ENCODE results near the gene KRT4.

KRT4 gene

GRCh38 chr12:52788876-52789636, 24.9 kb downstream of the KRT4 start:
- H3K4me1 ChIP-seq: no peaks in the 10 kb centered on the region
- H3K4me2 ChIP-seq (ENCODE audit: low read length): no peak overlapping the region
- no peak for TF ChIP-seq CTCF (IDR thresholded peaks at IDR 0.05)
- H3K27ac ChIP-seq: no peak overlapping the region
- no peak overlapping the region for H3K9ac ChIP-seq
- no peaks in the 10 kb centered on the region for H3K27me3 ChIP-seq (ENCODE audit: control insufficient read depth, insufficient read depth, low read length)
- H3K4me3 ChIP-seq (ENCODE audit: low read depth, low read length): no peak overlapping the region
- no peak overlapping the region for H2AFZ ChIP-seq
- no peaks in the 10 kb centered on the region for H3K9me3 ChIP-seq (ENCODE audit: control insufficient read depth, low read length)
- H3K36me3 ChIP-seq (ENCODE audit: control insufficient read depth, insufficient read depth, low read length): no peaks in the 10 kb centered on the region
- no peaks in the 10 kb centered on the region for H3K79me2 ChIP-seq

GRCh38 chr12:52788192-52788875, 25.6 kb downstream of the KRT4 start:
- no peaks in the 10 kb centered on the region for H3K27me3 ChIP-seq (ENCODE audit: control insufficient read depth, insufficient read depth, low read length)
- no peaks in the 10 kb centered on the region for H3K79me2 ChIP-seq
- H2AFZ ChIP-seq: no peak overlapping the region
- TF ChIP-seq CTCF (IDR thresholded peaks at IDR 0.05): no peak
- no peak overlapping the region for H3K4me2 ChIP-seq (ENCODE audit: low read length)
- no peak overlapping the region for H3K27ac ChIP-seq
- no peak overlapping the region for H3K9ac ChIP-seq
- H3K9me3 ChIP-seq (ENCODE audit: control insufficient read depth, low read length): no peaks in the 10 kb centered on the region
- H3K4me1 ChIP-seq: no peaks in the 10 kb centered on the region
- no peaks in the 10 kb centered on the region for H3K36me3 ChIP-seq (ENCODE audit: control insufficient read depth, insufficient read depth, low read length)
- no peak overlapping the region for H3K4me3 ChIP-seq (ENCODE audit: low read depth, low read length)

- Histone ChIP-seq H3K36me3 (ENCODE audit: control insufficient read depth, insufficient read depth, low read length) (no peaks in the 10 kb centered on the region), H3K9me3 (ENCODE audit: control insufficient read depth, low read length) (no peaks in the 10 kb centered on the region), H3K4me3 (ENCODE audit: low read depth, low read length) (no peak overlapping the region), H3K9ac (no peak overlapping the region), H3K4me2 (ENCODE audit: low read length) (no peak overlapping the region), H2AFZ (no peak overlapping the region), H3K27me3 (ENCODE audit: control insufficient read depth, insufficient read depth, low read length) (no peaks in the 10 kb centered on the region), H3K4me1 (no peaks in the 10 kb centered on the region), H3K79me2 (no peaks in the 10 kb centered on the region), H3K27ac (no peak overlapping the region)
- no peak for TF ChIP-seq CTCF (IDR thresholded peaks at IDR 0.05)
These were observed 26.4 kb downstream of the KRT4 start for GRCh38 chr12:52787324-52788191.

- H3K79me2 ChIP-seq: no peaks in the 10 kb centered on the region
- H3K36me3 ChIP-seq (ENCODE audit: control insufficient read depth, insufficient read depth, low read length): no peaks in the 10 kb centered on the region
- no peak overlapping the region for H3K27ac ChIP-seq
- no peak for TF ChIP-seq CTCF (IDR thresholded peaks at IDR 0.05)
- H3K9ac ChIP-seq: no peak overlapping the region
- H3K9me3 ChIP-seq (ENCODE audit: control insufficient read depth, low read length): no peaks in the 10 kb centered on the region
- H3K4me1 ChIP-seq: no peaks in the 10 kb centered on the region
- H3K4me3 ChIP-seq (ENCODE audit: low read depth, low read length): no peak overlapping the region
- H2AFZ ChIP-seq: no peak overlapping the region
- no peak overlapping the region for H3K4me2 ChIP-seq (ENCODE audit: low read length)
- no peaks in the 10 kb centered on the region for H3K27me3 ChIP-seq (ENCODE audit: control insufficient read depth, insufficient read depth, low read length)
These were observed 29.0 kb downstream of the KRT4 start for GRCh38 chr12:52784909-52785308.
